ENCODE results near the gene ZNF292. TPM values are rescaled to one million over a fixed set of nuclear protein-coding genes. Genes with fewer than 3 reads are reported as not detected.

ZNF292 gene
- total RNA-seq, 4 donors from 2014 or later: 18.5 to 61.8 (median 42.4) TPM

GRCh38 chr6:87116922-87117321, 38.4 kb upstream of the ZNF292 start:
- intact Hi-C loops (cut with DNase I; ENCODE audit: low total_unique reads) (no loop called here), in situ Hi-C loops (cut with MboI; ENCODE audit: low pct_ligation_motif_present in 1 of 4, low pct_unique_long_range_greater_than_20kb in 1 of 4, low sequenced_read_pairs in 3 of 4) (no loop called here)
- TF ChIP-seq POLR2A (IDR thresholded peaks at IDR 0.05): no peak
- no peak for TF ChIP-seq CTCF (IDR thresholded peaks at IDR 0.05)
- TF ChIP-seq POLR2AphosphoS5 (IDR thresholded peaks at IDR 0.05): no peak
- no peak for TF ChIP-seq EP300 (IDR thresholded peaks at IDR 0.05; ENCODE audit: low read depth)
- Histone ChIP-seq H3K9me3 (no peaks in the 10 kb centered on the region), H3K27ac (no peak overlapping the region), H3K4me3 (no peak overlapping the region), H3K4me1 (no peaks in the 10 kb centered on the region), H3K36me3 (no peaks in the 10 kb centered on the region), H3K27me3 (no peaks in the 10 kb centered on the region)
- WGBS, 2 donors (ENCODE audit: low coverage in 1 of 2): 81% methylated on average over 2 of the region's 2 CpGs; no CpG with 5 or more reads in 1 of the 2 donors
- no peak for DNase-seq

- Histone ChIP-seq H3K36me3 (no peaks in the 10 kb centered on the region), H3K9me3 (no peaks in the 10 kb centered on the region), H3K27me3 (peaks cover 9% of the 10 kb centered on the region), H3K4me3 (no peak overlapping the region), H3K27ac (no peak overlapping the region), H3K4me1 (no peaks in the 10 kb centered on the region)
- TF ChIP-seq POLR2A (IDR thresholded peaks at IDR 0.05): no peak
- no peak for TF ChIP-seq POLR2AphosphoS5 (IDR thresholded peaks at IDR 0.05)
- TF ChIP-seq CTCF (IDR thresholded peaks at IDR 0.05): no peak
- no peak for TF ChIP-seq EP300 (IDR thresholded peaks at IDR 0.05; ENCODE audit: low read depth)
- 88 to 89% methylated on average over 4 of the region's 4 CpGs for WGBS, 2 donors (ENCODE audit: low coverage in 1 of 2)
- in situ Hi-C loops (cut with MboI; ENCODE audit: low pct_ligation_motif_present in 1 of 4, low pct_unique_long_range_greater_than_20kb in 1 of 4, low sequenced_read_pairs in 3 of 4): no loop called here
- no peak for DNase-seq
- intact Hi-C loops (cut with DNase I; ENCODE audit: low total_unique reads): no loop called here
Measured at GRCh38 chr6:87118054-87118453, 37.3 kb upstream of the ZNF292 start.

- TF ChIP-seq POLR2A (IDR thresholded peaks at IDR 0.05) (no peak), POLR2AphosphoS5 (IDR thresholded peaks at IDR 0.05) (no peak), EP300 (IDR thresholded peaks at IDR 0.05; ENCODE audit: low read depth) (no peak), CTCF (IDR thresholded peaks at IDR 0.05) (no peak)
- H3K27ac ChIP-seq: no peak overlapping the region
- 75% methylated on average over 47 of the region's 51 CpGs; no CpG with 5 or more reads in 1 of the 2 donors for whole genome bisulfite sequencing, 2 donors (ENCODE audit: low coverage in 1 of 2)
Measured at GRCh38 chr6:87122477-87122876, 32.9 kb upstream of the ZNF292 start.

DNA sequence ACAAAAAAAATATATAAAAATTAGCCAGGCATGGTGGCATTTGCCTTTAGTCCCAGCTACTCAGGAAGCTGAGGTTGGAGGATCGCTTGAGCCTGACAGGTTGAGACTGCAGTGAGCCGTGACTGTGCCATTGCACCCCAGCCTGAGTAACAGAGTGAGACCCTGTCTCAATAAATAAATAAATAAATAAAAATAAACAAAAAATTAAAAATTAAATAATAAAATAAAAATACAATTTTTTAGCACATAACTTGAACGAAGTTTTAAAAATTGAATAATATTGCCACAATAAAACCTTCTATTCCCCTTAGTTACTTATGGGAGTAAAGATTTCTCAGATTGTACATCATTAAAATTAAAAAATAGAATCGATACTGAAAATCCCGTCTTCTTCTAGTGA, 31.3 kb upstream of the ZNF292 start:
- no peak for TF ChIP-seq EP300 (IDR thresholded peaks at IDR 0.05; ENCODE audit: low read depth)
- TF ChIP-seq POLR2AphosphoS5 (IDR thresholded peaks at IDR 0.05): no peak
- no peak for TF ChIP-seq POLR2A (IDR thresholded peaks at IDR 0.05)
- intact Hi-C loops (cut with DNase I; ENCODE audit: low total_unique reads): no loop called here
- no peak overlapping the region for H3K27ac ChIP-seq
- in situ Hi-C loops (cut with MboI; ENCODE audit: low pct_ligation_motif_present in 1 of 4, low pct_unique_long_range_greater_than_20kb in 1 of 4, low sequenced_read_pairs in 3 of 4): no loop called here
- 89 to 97% methylated on average over 5 of the region's 5 CpGs for WGBS, 2 donors (ENCODE audit: low coverage in 1 of 2)
- H3K4me1 ChIP-seq: no peaks in the 10 kb centered on the region
- no peaks in the 10 kb centered on the region for H3K36me3 ChIP-seq
- H3K27me3 ChIP-seq: peaks cover 9% of the 10 kb centered on the region
- no peaks in the 10 kb centered on the region for H3K9me3 ChIP-seq
- DNase-seq: no peak
- no peak overlapping the region for H3K4me3 ChIP-seq

More at GRCh38 chr6:87122477-87122876, 32.9 kb upstream of the ZNF292 start:
- Histone ChIP-seq H3K9me3 (no peaks in the 10 kb centered on the region), H3K4me3 (no peak overlapping the region), H3K4me1 (no peaks in the 10 kb centered on the region), H3K36me3 (no peaks in the 10 kb centered on the region), H3K27me3 (peaks cover 9% of the 10 kb centered on the region)
- in situ Hi-C loops (cut with MboI; ENCODE audit: low pct_ligation_motif_present in 1 of 4, low pct_unique_long_range_greater_than_20kb in 1 of 4, low sequenced_read_pairs in 3 of 4): no loop called here
- intact Hi-C loops (cut with DNase I; ENCODE audit: low total_unique reads): no loop called here
- DNase-seq: no peak

DNA sequence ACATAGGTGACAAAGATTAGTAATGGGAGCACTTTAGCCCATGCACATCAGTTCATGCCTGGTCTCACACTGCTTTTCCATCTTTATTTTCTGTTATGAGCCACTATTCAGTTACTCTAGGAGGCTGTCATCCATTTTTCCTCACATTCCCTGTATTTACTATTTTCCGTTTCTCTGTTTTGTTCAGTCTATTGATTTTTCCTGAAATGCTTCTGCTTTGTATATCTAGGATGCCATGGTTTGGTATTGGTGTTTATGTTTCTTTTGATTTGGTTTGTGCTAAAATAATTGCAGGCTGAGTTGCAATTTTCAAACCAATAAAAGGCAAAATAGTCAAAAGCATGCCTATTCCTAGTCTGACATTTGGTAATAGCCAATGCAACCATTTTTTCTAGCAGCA, 28.9 kb upstream of the ZNF292 start:
- 0% methylated on average over 1 of the region's 1 CpG for WGBS, 2 donors (ENCODE audit: low coverage in 1 of 2)
- DNase-seq: no peak
- intact Hi-C loops (cut with DNase I; ENCODE audit: low total_unique reads) (no loop called here), in situ Hi-C loops (cut with MboI; ENCODE audit: low pct_ligation_motif_present in 1 of 4, low pct_unique_long_range_greater_than_20kb in 1 of 4, low sequenced_read_pairs in 3 of 4) (loop anchor here in 3 of 4 donors (25.0 kb wide), 1 partner anchor 111 kb away; no protein-coding TSS in a partner anchor)
- no peak overlapping the region for H3K27ac ChIP-seq
- H3K4me1 ChIP-seq: no peaks in the 10 kb centered on the region
- H3K36me3 ChIP-seq: no peaks in the 10 kb centered on the region
- no peak overlapping the region for H3K4me3 ChIP-seq
- TF ChIP-seq CTCF (IDR thresholded peaks at IDR 0.05) (no peak), POLR2A (IDR thresholded peaks at IDR 0.05) (no peak), POLR2AphosphoS5 (IDR thresholded peaks at IDR 0.05) (no peak), EP300 (IDR thresholded peaks at IDR 0.05; ENCODE audit: low read depth) (no peak)
- H3K27me3 ChIP-seq: peaks cover 9% of the 10 kb centered on the region
- H3K9me3 ChIP-seq: no peaks in the 10 kb centered on the region
